ENCODE data around the gene ADAMTS7. TPM values are rescaled to one million over a fixed set of nuclear protein-coding genes. Genes with fewer than 3 reads are reported as not detected.

ADAMTS7 gene, protein sequence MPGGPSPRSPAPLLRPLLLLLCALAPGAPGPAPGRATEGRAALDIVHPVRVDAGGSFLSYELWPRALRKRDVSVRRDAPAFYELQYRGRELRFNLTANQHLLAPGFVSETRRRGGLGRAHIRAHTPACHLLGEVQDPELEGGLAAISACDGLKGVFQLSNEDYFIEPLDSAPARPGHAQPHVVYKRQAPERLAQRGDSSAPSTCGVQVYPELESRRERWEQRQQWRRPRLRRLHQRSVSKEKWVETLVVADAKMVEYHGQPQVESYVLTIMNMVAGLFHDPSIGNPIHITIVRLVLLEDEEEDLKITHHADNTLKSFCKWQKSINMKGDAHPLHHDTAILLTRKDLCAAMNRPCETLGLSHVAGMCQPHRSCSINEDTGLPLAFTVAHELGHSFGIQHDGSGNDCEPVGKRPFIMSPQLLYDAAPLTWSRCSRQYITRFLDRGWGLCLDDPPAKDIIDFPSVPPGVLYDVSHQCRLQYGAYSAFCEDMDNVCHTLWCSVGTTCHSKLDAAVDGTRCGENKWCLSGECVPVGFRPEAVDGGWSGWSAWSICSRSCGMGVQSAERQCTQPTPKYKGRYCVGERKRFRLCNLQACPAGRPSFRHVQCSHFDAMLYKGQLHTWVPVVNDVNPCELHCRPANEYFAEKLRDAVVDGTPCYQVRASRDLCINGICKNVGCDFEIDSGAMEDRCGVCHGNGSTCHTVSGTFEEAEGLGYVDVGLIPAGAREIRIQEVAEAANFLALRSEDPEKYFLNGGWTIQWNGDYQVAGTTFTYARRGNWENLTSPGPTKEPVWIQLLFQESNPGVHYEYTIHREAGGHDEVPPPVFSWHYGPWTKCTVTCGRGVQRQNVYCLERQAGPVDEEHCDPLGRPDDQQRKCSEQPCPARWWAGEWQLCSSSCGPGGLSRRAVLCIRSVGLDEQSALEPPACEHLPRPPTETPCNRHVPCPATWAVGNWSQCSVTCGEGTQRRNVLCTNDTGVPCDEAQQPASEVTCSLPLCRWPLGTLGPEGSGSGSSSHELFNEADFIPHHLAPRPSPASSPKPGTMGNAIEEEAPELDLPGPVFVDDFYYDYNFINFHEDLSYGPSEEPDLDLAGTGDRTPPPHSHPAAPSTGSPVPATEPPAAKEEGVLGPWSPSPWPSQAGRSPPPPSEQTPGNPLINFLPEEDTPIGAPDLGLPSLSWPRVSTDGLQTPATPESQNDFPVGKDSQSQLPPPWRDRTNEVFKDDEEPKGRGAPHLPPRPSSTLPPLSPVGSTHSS (N-terminal part only)
- 43.1 and 45.2 TPM in 2 replicates for total RNA-seq (2021; fragmentation: NEBNext Ultra II Directional; extraction: Animal tissue kit (Norgen Biotek cat#: 25700))
- polyA plus RNA-seq (2011; rRNA removed), result 27.9 and 54.6 TPM in 2 replicates
- polyA plus RNA-seq (2011; cell fraction: cytosol; rRNA removed), result 30.9 TPM
- polyA plus RNA-seq (2011; cell fraction: nucleus; rRNA removed), result 185 TPM
- 23.0 to 41.5 TPM (median 38.0 TPM) in 4 replicates for polyA plus RNA-seq (2012, experiment 1 of 2)
- polyA plus RNA-seq (2012, experiment 2 of 2), result 23.5 TPM
- polyA plus RNA-seq (2013, experiment 1 of 2), result 43.7 TPM
- polyA plus RNA-seq (2013, experiment 2 of 2), result 36.1 TPM
- 22.3 and 28.5 TPM in 2 replicates for polyA minus RNA-seq (2011; rRNA and poly(A)+ RNA removed)
- 29.9 TPM for polyA minus RNA-seq (2011; cell fraction: cytosol; rRNA and poly(A)+ RNA removed)
- polyA minus RNA-seq (2011; cell fraction: nucleus; rRNA and poly(A)+ RNA removed), result 54.6 TPM
- long read RNA-seq, experiment 1, partial matches to known transcripts, result 10 of 14 reads
- long read RNA-seq, experiment 1, other reads (novel, unspliced or antisense), result 4 of 14 reads
- long read RNA-seq, experiment 2, result 0 reads

- no peak for FAIRE-seq
- peak; percentile 61 for TF ChIP-seq KDM4A (IDR thresholded peaks at IDR 0.05; ENCODE audit: low read depth, low read length, severe bottlenecking)
These were observed at the start of gene ADAMTS7 for GRCh38 chr15:78811124-78811824. Gene ADAMTS7 (minus strand): TSS chr15:78811464. CDS start chr15:78811220, 244 bp downstream.

More at GRCh38 chr15:78811124-78811824, at the start of gene ADAMTS7:
- Histone ChIP-seq H3K9me3 (ENCODE audit: insufficient read depth in 2 of 2, low read depth in 1 of 2, low read length in 1 of 2) (no peaks in the 10 kb centered on the region), H3K27ac (ENCODE audit: low read depth, low read length) (no peak within 1 kb of the TSS; the same call in 1 of the 2 replicates), H2BK15ac (ENCODE audit: low read length) (peak within 1 kb of the TSS; percentile 23; the same call in 1 of the 2 replicates), H4K91ac (replicated peaks; ENCODE audit: insufficient read length, low read length) (no peak within 1 kb of the TSS), H3K27me3 (replicated peaks in 1 of 4; ENCODE audit: control insufficient read depth in 3 of 4, extremely low read depth in 1 of 4, insufficient read depth in 3 of 4, low read length in 3 of 4) (peaks cover 0 to 10% (median 6%) of the 10 kb centered on the region in 4 experiments; a peak in 5 of 7 replicates), H2AFZ (ENCODE audit: low read length) (0 out of 2 replicates have a peak within 1 kb of the TSS, but pooled peaks have one; percentile 60), H2BK120ac (replicated peaks; ENCODE audit: low read depth, low read length) (no peak within 1 kb of the TSS), H3K4me2 (ENCODE audit: insufficient read depth in 1 of 2, low read depth in 2 of 2, low read length in 2 of 2) (peak within 1 kb of the TSS; percentile 69 to 89), H3K4me1 (replicated peaks in 1 of 4; ENCODE audit: control insufficient read depth in 3 of 4, insufficient read depth in 4 of 4, low read length in 3 of 4) (peaks cover 7 to 14% (median 10%) of the 10 kb centered on the region in 4 experiments), H3K79me2 (ENCODE audit: control insufficient read depth in 1 of 2, insufficient read depth in 2 of 2, low read length in 2 of 2) (peaks cover 0 to 22% of the 10 kb centered on the region in 2 experiments; a peak in 2 of 4 replicates), H4K5ac (ENCODE audit: insufficient read length, low read depth, low read length) (peak within 1 kb of the TSS; percentile 18), H3K9ac (replicated peaks in 1 of 4; ENCODE audit: extremely low read depth in 1 of 4, low read depth in 3 of 4, low read length in 3 of 4) (peak within 1 kb of the TSS; percentile 31 to 82 (median 50); a peak in 6 of 7 replicates), H4K8ac (ENCODE audit: extremely low read depth, insufficient read depth, low read length) (peak within 1 kb of the TSS; percentile 75), H3K23ac (ENCODE audit: insufficient read length) (no peak within 1 kb of the TSS), H2AK5ac (ENCODE audit: low read depth, low read length) (no peak within 1 kb of the TSS; the same call in 1 of the 2 replicates), H3K18ac (ENCODE audit: extremely low read depth, low read length) (peak within 1 kb of the TSS; percentile 76; the same call in 1 of the 2 replicates), H3K14ac (ENCODE audit: insufficient read length) (no peak within 1 kb of the TSS), H2BK12ac (ENCODE audit: low read depth, low read length) (peak within 1 kb of the TSS; percentile 60; the same call in 1 of the 2 replicates), H3K36me3 (ENCODE audit: control insufficient read depth in 2 of 4, insufficient read depth in 4 of 4, low read length in 3 of 4) (no peaks in the 10 kb centered on the region), H3K4me3 (ENCODE audit: extremely low read depth in 1 of 4, insufficient read depth in 2 of 4, low read depth in 3 of 4, low read length in 4 of 4) (peak within 1 kb of the TSS; percentile 71 to 99 (median 85)), H3K79me1 (ENCODE audit: low read depth, low read length) (no peaks in the 10 kb centered on the region), H4K20me1 (replicated peaks in 1 of 2; ENCODE audit: control insufficient read depth in 1 of 2, insufficient read depth in 2 of 2, low read length in 2 of 2) (peaks cover 12% of the 10 kb centered on the region in 2 experiments), H2BK5ac (ENCODE audit: low read depth, low read length) (peak within 1 kb of the TSS; percentile 16; the same call in 1 of the 2 replicates), H3K4ac (replicated peaks; ENCODE audit: insufficient read length, low read depth, low read length) (no peak within 1 kb of the TSS), H3K23me2 (ENCODE audit: low read depth, low read length) (peaks cover 8% of the 10 kb centered on the region; the same call in 1 of the 2 replicates), H2BK20ac (ENCODE audit: low read length) (no peak within 1 kb of the TSS), H3K56ac (replicated peaks; ENCODE audit: insufficient read length, low read depth, low read length) (no peak within 1 kb of the TSS)
- CTCF ChIA-PET (ENCODE audit: partially characterized antibody), result interaction anchor here (0.8 to 8.0 kb wide), 16 partner anchors 10 to 95 kb away, joined by 3 to 82 read pairs (median 4); no protein-coding TSS in a partner anchor
- peak; percentile 49 to 95 for DNase-seq (ENCODE audit: low read depth in 1 of 2, low spot score in 2 of 2)
- 1% methylated on average over 34 of the region's 73 CpGs; no CpG with 5 or more reads in 1 of the 2 experiments for WGBS, 2 experiments (ENCODE audit: extremely low coverage in 1 of 2, insufficient coverage in 1 of 2, insufficient read length in 1 of 2, insufficient replicate concordance in 2 of 2, low coverage in 1 of 2, low lambda C conversion rate in 2 of 2, missing lambda C conversion rate in 1 of 2)
- POLR2A ChIA-PET (ENCODE audit: partially characterized antibody), result interaction anchor here (0.5 to 4.0 kb wide), 12 partner anchors 10 to 192 kb away, joined by 3 to 36 read pairs (median 4); partner anchors contain the start of genes CHRNA3 and MORF4L1

All from H1 (cell line).